ENCODE measurements around the gene DGKI. TPM values are rescaled to one million over a fixed set of nuclear protein-coding genes. Genes with fewer than 3 reads are reported as not detected.

The DGKI gene
- total RNA-seq (2012; rRNA removed) (15.3 and 15.8 TPM in 2 replicates), polyA plus RNA-seq (2012; rRNA removed) (3.8 and 3.9 TPM in 2 replicates), Bru-seq, nascent RNA (percentile 57 among the genes with signal in this experiment), BruChase-seq, experiment 1, labeled RNA remaining after a 6-hour chase (percentile 49 among the genes with signal in this experiment), BruChase-seq, experiment 2, labeled RNA remaining after a 2-hour chase (percentile 66 among the genes with signal in this experiment)
- polyA plus RNA-seq (2012; cell fraction: cytosol; rRNA removed) = 1.8 and 2.6 TPM in 2 replicates
- 6.1 and 19.7 TPM in 2 replicates for polyA plus RNA-seq (2012; cell fraction: nucleus; rRNA removed; ENCODE audit: low replicate concordance)
- long read RNA-seq, partial matches to known transcripts = 0 of 3 reads
- long read RNA-seq, other reads (novel, unspliced or antisense) = 3 of 3 reads

DNA sequence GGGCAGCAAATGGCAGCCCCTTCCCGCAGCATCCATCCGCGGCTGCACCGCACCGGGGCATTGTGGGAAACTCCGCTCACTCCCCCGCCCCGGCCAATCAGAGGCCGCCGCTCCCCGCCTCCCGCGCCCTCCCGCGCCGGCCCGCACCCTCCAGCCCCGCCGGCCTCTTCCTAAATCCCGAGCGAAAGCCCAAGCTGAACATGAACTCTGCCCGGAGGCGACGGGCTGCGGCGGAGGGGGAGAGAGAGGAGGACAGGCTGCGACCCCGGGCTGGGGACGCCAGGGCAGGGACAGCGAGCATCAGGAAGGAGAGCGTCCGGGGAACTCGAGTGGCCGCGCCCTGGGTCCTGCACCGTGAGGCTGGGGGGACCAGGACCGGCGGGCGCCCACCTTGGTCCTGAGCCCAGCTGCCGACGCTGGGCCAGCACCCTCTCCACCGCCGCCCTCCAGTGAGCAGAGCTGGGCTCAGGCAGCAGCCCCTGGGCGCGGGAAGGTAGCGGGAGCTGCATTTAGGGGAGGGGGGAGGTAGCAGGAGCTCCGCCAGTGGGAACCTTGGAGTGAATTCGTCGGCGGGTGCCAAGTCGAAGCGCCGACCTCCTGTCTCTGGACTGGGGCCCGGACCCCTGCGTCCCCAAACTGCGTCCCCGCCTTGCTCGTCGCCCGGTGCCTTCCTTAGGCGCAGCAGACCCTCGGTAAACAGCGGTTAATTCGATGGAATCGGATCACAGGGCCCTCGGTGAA, at the start of gene DGKI:
DGKI (minus strand) TSS at position 148 of the 741 bp plus-strand sequence.
- ChIA-PET POLR2A (ENCODE audit: unreplicated experiment) (no interaction called here), CTCF (interaction anchor here (2.5 kb wide), 1 partner anchor 191 kb away, joined by 8 read pairs; no protein-coding TSS in a partner anchor)
- H3K4ac ChIP-seq (ENCODE audit: low read depth, low read length) = no peak within 1 kb of the TSS
- no peak within 1 kb of the TSS for H3K9ac ChIP-seq (ENCODE audit: low read depth, low read length)
- H3K14ac ChIP-seq (replicated peaks; ENCODE audit: low read depth, low read length) = no peak within 1 kb of the TSS
- in situ Hi-C loops (cut with MboI; ENCODE audit: low sequenced_read_pairs) = no loop called here
- no peak within 1 kb of the TSS for H4K91ac ChIP-seq (ENCODE audit: insufficient read depth, low read depth, low read length)
- H3K9me3 ChIP-seq (ENCODE audit: control insufficient read depth, insufficient read depth, low read length) = no peaks in the 10 kb centered on the region
- peaks cover 4% of the 10 kb centered on the region; the same call in 1 of the 2 replicates for H3K9me1 ChIP-seq (ENCODE audit: insufficient read depth, low read length)
- H4K20me1 ChIP-seq (ENCODE audit: insufficient read depth, low read length) = no peaks in the 10 kb centered on the region; the same call in 1 of the 2 replicates
- peak within 1 kb of the TSS; percentile 25; the same call in 1 of the 2 replicates for H3K23ac ChIP-seq (ENCODE audit: low read depth, low read length)
- no peak within 1 kb of the TSS for H4K5ac ChIP-seq (ENCODE audit: low read depth, low read length)
- H2AK5ac ChIP-seq (ENCODE audit: low read depth, low read length) = 0 out of 2 replicates have a peak within 1 kb of the TSS, but pooled peaks have one; percentile 21
- no peak within 1 kb of the TSS; a peak in 1 of 4 replicates for H4K8ac ChIP-seq (ENCODE audit: low read depth in 2 of 2, low read length in 2 of 2)
- H3K4me3 ChIP-seq (ENCODE audit: insufficient read depth, low read depth, low read length) = peak within 1 kb of the TSS; percentile 37
- H2AK9ac ChIP-seq (replicated peaks; ENCODE audit: low read depth, low read length, poor library complexity) = peak within 1 kb of the TSS; percentile 80
- H3K18ac ChIP-seq (ENCODE audit: low read depth, low read length) = no peak within 1 kb of the TSS
- no peak within 1 kb of the TSS for H2BK5ac ChIP-seq (ENCODE audit: low read depth, low read length, poor library complexity, severe bottlenecking)
- H3K56ac ChIP-seq (ENCODE audit: extremely low read depth, insufficient read depth, low read length) = no peak within 1 kb of the TSS
- H2BK15ac ChIP-seq (ENCODE audit: low read depth, low read length) = no peak within 1 kb of the TSS
- TF ChIP-seq RCOR1 (IDR thresholded peaks at IDR 0.05; ENCODE audit: insufficient replicate concordance, low read length) = peak; percentile 86
- no peak for TF ChIP-seq RFX5 (IDR thresholded peaks at IDR 0.05; ENCODE audit: low read depth, low read length)
- peaks cover 12% of the 10 kb centered on the region; the same call in 1 of the 2 replicates for H3K4me1 ChIP-seq (ENCODE audit: control insufficient read depth, insufficient read depth, low read length)
- no peaks in the 10 kb centered on the region; the same call in 1 of the 2 replicates for H3K27me3 ChIP-seq (ENCODE audit: control insufficient read depth, insufficient read depth, low read length)
- ATAC-seq (ENCODE audit: low read depth) (peak; percentile 82), DNase-seq (no peak)
- no TSS peak for BruUV-seq (replicated peaks)
- H2BK120ac ChIP-seq (ENCODE audit: low read depth, low read length) = peak within 1 kb of the TSS; percentile 9; the same call in 1 of the 2 replicates
- intact Hi-C loops (cut with micrococcal nuclease) = loop anchor here (2.0 to 5.0 kb wide), 2 partner anchors 35 to 190 kb away; no protein-coding TSS in a partner anchor
- peak within 1 kb of the TSS; percentile 77 for H3K4me2 ChIP-seq (ENCODE audit: low read depth, low read length)
- 0 out of 4 replicates have a peak, but pooled peaks cover 0 to 3% of the 10 kb centered on the region in 2 experiments for H3K79me1 ChIP-seq (ENCODE audit: low read depth in 1 of 2, low read length in 2 of 2)
- no peak within 1 kb of the TSS for H2BK20ac ChIP-seq (ENCODE audit: low read depth, low read length)
- 0 out of 2 replicates have a peak, but pooled peaks cover under 1% of the 10 kb centered on the region for H3K36me3 ChIP-seq (ENCODE audit: control insufficient read depth, insufficient read depth, low read length)
- 9% methylated on average over 21 of the region's 66 CpGs; no CpG with 5 or more reads in 1 of the 2 experiments for WGBS, 2 experiments (ENCODE audit: extremely low coverage in 2 of 2, insufficient read length in 1 of 2)
- H2AFZ ChIP-seq (replicated peaks; ENCODE audit: low read length, poor library complexity) = peak within 1 kb of the TSS; percentile 94
- dilution Hi-C loops (cut with HindIII; ENCODE audit: low sequenced_read_pairs, unreplicated experiment) = no loop called here
- no peak within 1 kb of the TSS for H3K27ac ChIP-seq (ENCODE audit: insufficient read depth, low read length)
